Chondrocyte (in vitro differentiated cells): ENCODE data around the gene CEP104. TPM values are rescaled to one million over a fixed set of nuclear protein-coding genes. Genes with fewer than 3 reads are reported as not detected.

Experiments
- DNase-seq: peaks from one replicate; pipeline ENCODE4 v3.0.0; 2021; ENCODE audit warnings: mixed read lengths, low spot score
- H3K27ac Mint-ChIP-seq: one replicate; pipeline ENCODE4 v1.8.0; 2021; ENCODE audit warnings: mild to moderate bottlenecking, moderate library complexity, mixed read lengths; ENCODE audit not compliant: unreplicated experiment
- H3K27me3 Mint-ChIP-seq: 2 replicates; pipeline ENCODE4 v1.8.0; 2021; ENCODE audit warnings: low read depth, mixed read lengths
- H3K36me3 Mint-ChIP-seq: 2 replicates; pipeline ENCODE4 v1.8.0; 2021; ENCODE audit warnings: low read depth, mixed read lengths
- H3K4me1 Mint-ChIP-seq: 2 replicates; pipeline ENCODE4 v1.8.0; 2021; ENCODE audit warnings: low read depth, mild to moderate bottlenecking, mixed read lengths
- H3K4me3 Mint-ChIP-seq: one replicate; pipeline ENCODE4 v1.8.0; 2021; ENCODE audit warnings: mild to moderate bottlenecking, moderate library complexity, mixed read lengths; ENCODE audit not compliant: unreplicated experiment
- H3K9me3 Mint-ChIP-seq: 2 replicates; pipeline ENCODE4 v1.8.0; 2021; ENCODE audit warnings: low read depth, mixed read lengths
- CTCF ChIP-seq: fragments of 200-600 bp; sonication (generic); IDR thresholded peaks from 2 replicates; pipeline ENCODE4 v1.5.0; 2021; ENCODE audit warnings: antibody characterized with exemption, mild to moderate bottlenecking, moderate library complexity
- total RNA-seq: library from RNA; stranded (reverse); gene quantifications from 3 replicates; pipeline ENCODE4 v1.2.1, GENCODE V29; 2021

CEP104 gene
- total RNA-seq, 1 donor from 2014 or later = 37.4 TPM

DNA sequence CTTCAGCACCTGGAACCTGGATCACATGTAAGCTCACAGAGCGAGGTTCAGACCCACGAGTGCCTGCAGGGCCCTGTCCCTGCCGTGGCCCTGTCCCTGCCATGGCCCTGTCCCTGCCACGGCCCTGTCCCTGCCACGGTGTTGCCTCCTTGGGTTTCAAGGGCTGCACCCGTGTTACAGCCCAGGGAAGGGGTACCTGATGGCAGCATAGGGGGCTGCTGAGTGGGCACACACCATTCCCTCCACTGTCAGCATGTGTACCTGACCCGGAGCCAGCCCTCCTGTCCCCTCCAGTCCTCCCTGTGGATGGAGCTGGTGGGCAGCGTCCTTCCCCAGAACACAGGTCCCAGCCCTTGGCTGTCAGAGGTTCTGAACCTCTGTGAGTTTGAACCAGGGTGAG, 15.5 kb upstream of the CEP104 start:
- no peak overlapping the region for H3K4me3 Mint-ChIP-seq
- no peaks in the 10 kb centered on the region for H3K9me3 Mint-ChIP-seq
- H3K27ac Mint-ChIP-seq = no peak overlapping the region
- no peaks in the 10 kb centered on the region for H3K4me1 Mint-ChIP-seq
- H3K36me3 Mint-ChIP-seq = peaks cover 16% of the 10 kb centered on the region
- no peak for TF ChIP-seq CTCF
- peak; percentile 63 for DNase-seq
- H3K27me3 Mint-ChIP-seq = no peaks in the 10 kb centered on the region

- DNase-seq = peak; percentile 40
- no peak overlapping the region for H3K27ac Mint-ChIP-seq
- H3K9me3 Mint-ChIP-seq = no peaks in the 10 kb centered on the region
- no peak for TF ChIP-seq CTCF
- H3K4me1 Mint-ChIP-seq = no peaks in the 10 kb centered on the region
- H3K36me3 Mint-ChIP-seq = peaks cover 18% of the 10 kb centered on the region
- H3K27me3 Mint-ChIP-seq = no peaks in the 10 kb centered on the region
- H3K4me3 Mint-ChIP-seq = no peak overlapping the region
Measured at GRCh38 chr1:3871451-3871805, 14.4 kb upstream of the CEP104 start.

DNA sequence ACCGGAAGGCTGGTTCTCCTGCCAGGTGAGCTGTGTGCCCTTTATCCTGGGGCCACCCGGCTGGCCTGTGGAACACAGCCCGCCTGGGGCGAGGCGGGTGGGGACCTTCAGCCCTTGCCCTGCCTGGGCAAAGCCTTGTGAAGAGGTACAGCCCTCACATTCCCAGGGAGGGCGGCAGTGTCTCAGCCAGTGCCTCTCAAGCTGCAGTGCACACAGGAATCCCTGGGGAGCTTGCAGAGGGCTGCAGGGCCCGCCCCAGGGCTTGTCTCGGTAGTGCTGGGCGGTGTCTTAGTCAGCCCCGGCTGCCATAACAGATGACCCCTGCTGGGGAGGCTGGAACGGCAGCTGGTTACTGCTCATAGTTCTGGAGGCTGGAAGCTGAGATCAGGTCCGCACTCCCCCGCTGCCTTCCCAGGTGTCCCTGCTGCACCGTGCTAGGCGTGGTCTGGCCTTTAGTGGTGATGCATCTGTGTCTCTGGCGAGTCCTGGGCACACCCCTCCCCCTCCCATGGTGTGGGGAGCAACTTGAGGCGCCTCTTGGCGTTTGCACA, 12.8 kb upstream of the CEP104 start:
- TF ChIP-seq CTCF = peak; percentile 17
- Mint-ChIP-seq H3K4me1 (no peaks in the 10 kb centered on the region), H3K9me3 (no peaks in the 10 kb centered on the region), H3K27ac (no peak overlapping the region), H3K27me3 (no peaks in the 10 kb centered on the region), H3K4me3 (no peak overlapping the region), H3K36me3 (peaks cover 13% of the 10 kb centered on the region)
- peak; percentile 81 for DNase-seq

DNA sequence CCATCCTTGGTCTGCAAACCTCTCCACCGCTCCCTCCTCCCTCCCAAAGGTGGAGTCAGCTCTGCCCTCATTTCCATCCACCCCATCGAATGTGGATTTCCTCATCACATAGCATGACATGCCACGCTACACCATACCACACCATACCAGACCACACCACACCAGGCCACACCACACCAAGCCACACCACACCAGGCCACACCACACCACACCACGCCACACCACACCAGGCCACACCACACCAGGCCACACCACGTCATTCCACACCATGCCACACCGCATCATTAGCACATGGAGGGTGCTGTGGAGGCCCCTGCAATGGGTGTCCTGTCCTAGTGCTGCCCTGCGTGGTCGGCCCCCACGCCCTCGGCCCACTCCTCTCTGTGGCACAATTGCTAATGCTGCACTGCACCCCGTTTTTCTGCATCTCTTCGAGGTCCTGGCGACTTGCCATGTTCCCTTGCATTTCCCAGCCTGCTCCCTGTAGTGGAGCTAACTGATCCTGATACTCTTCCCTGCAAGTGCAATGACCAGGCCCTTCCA, 11.5 kb upstream of the CEP104 start:
- Mint-ChIP-seq H3K4me3 (no peak overlapping the region), H3K27ac (no peak overlapping the region), H3K27me3 (no peaks in the 10 kb centered on the region), H3K4me1 (peaks cover under 1% of the 10 kb centered on the region), H3K9me3 (no peaks in the 10 kb centered on the region), H3K36me3 (peaks cover 10% of the 10 kb centered on the region)
- no peak for TF ChIP-seq CTCF
- peak; percentile 82 for DNase-seq

DNA sequence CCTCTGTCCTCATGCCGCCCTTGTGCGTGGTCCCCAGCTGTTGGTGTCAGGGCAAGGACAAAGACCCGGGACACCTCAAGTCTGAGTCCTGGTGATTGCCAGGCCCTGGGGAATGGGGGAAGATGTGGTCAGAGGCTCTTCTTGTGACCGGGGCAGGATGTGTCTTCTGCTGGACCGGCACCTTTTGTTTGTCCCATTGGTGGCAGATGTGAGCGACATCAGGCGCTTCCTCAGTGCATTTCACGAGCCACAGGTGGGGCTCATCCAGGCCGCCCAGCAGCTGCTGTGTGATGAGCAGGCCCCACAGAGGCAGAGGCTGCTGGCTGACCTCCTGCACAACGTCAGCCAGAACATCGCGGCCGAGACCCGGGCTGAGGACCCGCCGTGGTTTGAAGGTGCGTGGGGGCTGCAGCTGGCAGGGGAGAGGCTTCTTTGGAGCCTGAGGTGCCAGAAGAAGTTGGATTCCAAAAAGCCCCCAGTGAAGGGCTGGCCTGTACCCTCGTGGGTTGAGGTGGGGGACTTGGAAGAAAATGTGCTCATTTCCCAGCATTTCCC, 8.7 kb upstream of the CEP104 start:
- H3K4me1 Mint-ChIP-seq = peaks cover 5% of the 10 kb centered on the region
- H3K4me3 Mint-ChIP-seq = no peak overlapping the region
- H3K36me3 Mint-ChIP-seq = peaks cover 9% of the 10 kb centered on the region
- H3K27me3 Mint-ChIP-seq = no peaks in the 10 kb centered on the region
- DNase-seq = no peak
- H3K9me3 Mint-ChIP-seq = no peaks in the 10 kb centered on the region
- no peak overlapping the region for H3K27ac Mint-ChIP-seq
- TF ChIP-seq CTCF = no peak
